Measurements from ENCODE around the gene ARF1. TPM values are rescaled to one million over a fixed set of nuclear protein-coding genes. Genes with fewer than 3 reads are reported as not detected.

The ARF1 gene
- total RNA-seq, 1 donor from 2014 or later, result 259 TPM

- Mint-ChIP-seq H3K27ac (no peak overlapping the region), H3K4me3 (ENCODE audit: low read depth) (no peak overlapping the region), H3K4me1 (ENCODE audit: low read depth) (peaks cover 2% of the 10 kb centered on the region), H3K36me3 (ENCODE audit: insufficient read depth) (no peaks in the 10 kb centered on the region), H3K27me3 (peaks cover 38% of the 10 kb centered on the region), H3K9me3 (ENCODE audit: low read depth) (no peaks in the 10 kb centered on the region)
- TF ChIP-seq CTCF (IDR thresholded peaks at IDR 0.05; ENCODE audit: unreplicated experiment), result no peak
- no peak for DNase-seq (ENCODE audit: low spot score, unreplicated experiment)
Measured at GRCh38 chr1:228041316-228041715, 41.2 kb upstream of the ARF1 start.

GRCh38 chr1:228042508-228042907 lies 40.0 kb upstream of the ARF1 start:
- no peak overlapping the region for H3K4me3 Mint-ChIP-seq (ENCODE audit: low read depth)
- no peak for TF ChIP-seq CTCF (IDR thresholded peaks at IDR 0.05; ENCODE audit: unreplicated experiment)
- H3K9me3 Mint-ChIP-seq (ENCODE audit: low read depth), result no peaks in the 10 kb centered on the region
- no peaks in the 10 kb centered on the region for H3K36me3 Mint-ChIP-seq (ENCODE audit: insufficient read depth)
- no peak overlapping the region for H3K27ac Mint-ChIP-seq
- H3K27me3 Mint-ChIP-seq, result peaks cover 37% of the 10 kb centered on the region
- DNase-seq (ENCODE audit: low spot score, unreplicated experiment), result no peak
- peaks cover 2% of the 10 kb centered on the region for H3K4me1 Mint-ChIP-seq (ENCODE audit: low read depth)

- Mint-ChIP-seq H3K27ac (no peak overlapping the region), H3K9me3 (ENCODE audit: low read depth) (no peaks in the 10 kb centered on the region), H3K4me1 (ENCODE audit: low read depth) (no peaks in the 10 kb centered on the region), H3K27me3 (peaks cover 38% of the 10 kb centered on the region), H3K36me3 (ENCODE audit: insufficient read depth) (no peaks in the 10 kb centered on the region), H3K4me3 (ENCODE audit: low read depth) (no peak overlapping the region)
- DNase-seq (ENCODE audit: low spot score, unreplicated experiment), result no peak
- TF ChIP-seq CTCF (IDR thresholded peaks at IDR 0.05; ENCODE audit: unreplicated experiment), result no peak
Measured at GRCh38 chr1:228043281-228043848, 39.1 kb upstream of the ARF1 start.

GRCh38 chr1:228044961-228045360 lies 37.5 kb upstream of the ARF1 start:
- H3K4me3 Mint-ChIP-seq (ENCODE audit: low read depth), result no peak overlapping the region
- TF ChIP-seq CTCF (IDR thresholded peaks at IDR 0.05; ENCODE audit: unreplicated experiment), result no peak
- H3K36me3 Mint-ChIP-seq (ENCODE audit: insufficient read depth), result no peaks in the 10 kb centered on the region
- H3K27ac Mint-ChIP-seq, result no peak overlapping the region
- DNase-seq (ENCODE audit: low spot score, unreplicated experiment), result no peak
- H3K4me1 Mint-ChIP-seq (ENCODE audit: low read depth), result no peaks in the 10 kb centered on the region
- peaks cover 37% of the 10 kb centered on the region for H3K27me3 Mint-ChIP-seq
- no peaks in the 10 kb centered on the region for H3K9me3 Mint-ChIP-seq (ENCODE audit: low read depth)

- Mint-ChIP-seq H3K36me3 (ENCODE audit: insufficient read depth) (no peaks in the 10 kb centered on the region), H3K27me3 (peaks cover 37% of the 10 kb centered on the region), H3K4me3 (ENCODE audit: low read depth) (no peak overlapping the region), H3K9me3 (ENCODE audit: low read depth) (no peaks in the 10 kb centered on the region), H3K4me1 (ENCODE audit: low read depth) (no peaks in the 10 kb centered on the region), H3K27ac (no peak overlapping the region)
- TF ChIP-seq CTCF (IDR thresholded peaks at IDR 0.05; ENCODE audit: unreplicated experiment), result no peak
- no peak for DNase-seq (ENCODE audit: low spot score, unreplicated experiment)
Measured at GRCh38 chr1:228045405-228045804, 37.1 kb upstream of the ARF1 start.

All from progenitor cell of endocrine pancreas (in vitro differentiated cells).